Naive thymus-derived CD8-positive, alpha-beta T cell (primary cell): ENCODE data around the gene JAG2. TPM values are rescaled to one million over a fixed set of nuclear protein-coding genes. Genes with fewer than 3 reads are reported as not detected.
A peak's percentile ranks its signal among the peaks of the same experiment; 100 is the strongest.

Experiments
- ATAC-seq, 2 donors: fragments of 150-1000 bp; cut with Tn5 transposase in 1 of 2; sonication (Bioruptor Pico), chemical (Tn5 transposase) in 1 of 2; 1 replicate in 1 of 2; 2 replicates in 1 of 2; pipeline ENCODE4 v1.10.0; 2021; ENCODE audit warnings: mild to moderate bottlenecking in 2 of 2, moderate library complexity in 2 of 2
- POLR2A ChIA-PET: fragments of 350-600 bp; sonication (Branson Sonifier 250); formaldehyde crosslinking; loops from one replicate; lab custom pipeline; 2021; ENCODE audit warnings: antibody characterized with exemption; lab: Charles Lee
- DNase-seq, 10 donors: peaks; one replicate each; pipeline versions ENCODE4 v3.0.0 to v3.0.0-alpha.2; 2020 to 2022
- H3K27ac Mint-ChIP-seq, 10 donors: one replicate each; pipeline ENCODE4 v1.8.0; 2020 to 2022; ENCODE audit warnings: mild to moderate bottlenecking in 10 of 10, mixed read lengths in 10 of 10, moderate library complexity in 4 of 10, inconsistent platforms in 1 of 10
- H3K27me3 Mint-ChIP-seq, 5 donors: one replicate each; pipeline ENCODE4 v1.8.0; 2021 to 2022; ENCODE audit warnings: mixed read lengths in 5 of 5
- H3K36me3 Mint-ChIP-seq, 3 donors: one replicate each; pipeline ENCODE4 v1.8.0; 2020 to 2022; ENCODE audit warnings: mixed read lengths in 3 of 3, mild to moderate bottlenecking in 2 of 3, inconsistent platforms in 1 of 3
- H3K4me1 Mint-ChIP-seq, 4 donors: one replicate each; pipeline ENCODE4 v1.8.0; 2021 to 2022; ENCODE audit warnings: mixed read lengths in 4 of 4
- H3K4me3 Mint-ChIP-seq, 10 donors: one replicate each; pipeline ENCODE4 v1.8.0; 2020 to 2022; ENCODE audit warnings: mild to moderate bottlenecking in 10 of 10, mixed read lengths in 10 of 10, moderate library complexity in 6 of 10, inconsistent platforms in 1 of 10
- H3K9me3 Mint-ChIP-seq, 9 donors: one replicate each; pipeline ENCODE4 v1.8.0; 2020 to 2022; ENCODE audit warnings: mixed read lengths in 9 of 9, mild to moderate bottlenecking in 3 of 9, inconsistent platforms in 1 of 9, moderate library complexity in 1 of 9
- polyA plus RNA-seq, 3 donors: library from polyadenylated mRNA; unstranded; fragments of 300-500 nt; fragmentation: Illumina TruSeq; gene quantifications; one replicate each; pipeline ENCODE4 v1.2.3, GENCODE V29; 2021
- total RNA-seq, 8 experiments: library from RNA in 2 of 8; stranded (reverse) in 2 of 8; gene quantifications; one replicate each; pipeline ENCODE4 v1.2.3 and lab custom pipeline; 2021 to 2026

The JAG2 gene
- total and polyA plus RNA-seq, 5 experiments from 2014 or later = 0.10 to 0.47 (median 0.17) TPM

GRCh38 chr14:105150368-105151083, 18.1 kb downstream of the JAG2 start:
- Mint-ChIP-seq H3K4me3 (no peak overlapping the region), H3K27me3 (no peaks in the 10 kb centered on the region), H3K4me1 (peaks cover 0 to 2% (median under 1%) of the 10 kb centered on the region in 4 donors), H3K27ac (no peak overlapping the region), H3K36me3 (no peaks in the 10 kb centered on the region), H3K9me3 (no peaks in the 10 kb centered on the region)
- POLR2A ChIA-PET = no interaction called here
- ATAC-seq (no peak), DNase-seq (peak in 2 of 10 donors; percentile 3 to 55)

DNA sequence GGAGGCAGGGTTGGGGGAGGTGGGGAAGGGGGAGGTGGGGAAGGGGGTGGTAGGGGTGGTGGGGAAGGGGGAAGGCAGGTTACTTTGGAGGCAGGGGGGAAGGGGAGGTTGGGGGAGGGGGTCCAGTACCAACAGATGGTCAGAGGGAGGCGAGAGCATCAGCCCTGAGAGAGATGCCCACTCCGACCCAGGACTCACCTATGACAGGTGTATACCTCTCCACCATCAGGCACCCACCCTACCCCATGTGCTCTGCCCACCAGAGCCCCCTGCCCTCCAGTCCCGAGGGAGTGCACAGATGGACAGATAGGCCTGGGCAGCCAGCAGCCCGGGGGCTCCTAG, 18.6 kb downstream of the JAG2 start:
- POLR2A ChIA-PET = no interaction called here
- Mint-ChIP-seq H3K4me3 (no peak overlapping the region), H3K27me3 (no peaks in the 10 kb centered on the region), H3K4me1 (peaks cover 0 to 2% (median under 1%) of the 10 kb centered on the region in 4 donors), H3K36me3 (no peaks in the 10 kb centered on the region), H3K9me3 (no peaks in the 10 kb centered on the region), H3K27ac (no peak overlapping the region)
- ATAC-seq = no peak
- no peak for DNase-seq

DNA sequence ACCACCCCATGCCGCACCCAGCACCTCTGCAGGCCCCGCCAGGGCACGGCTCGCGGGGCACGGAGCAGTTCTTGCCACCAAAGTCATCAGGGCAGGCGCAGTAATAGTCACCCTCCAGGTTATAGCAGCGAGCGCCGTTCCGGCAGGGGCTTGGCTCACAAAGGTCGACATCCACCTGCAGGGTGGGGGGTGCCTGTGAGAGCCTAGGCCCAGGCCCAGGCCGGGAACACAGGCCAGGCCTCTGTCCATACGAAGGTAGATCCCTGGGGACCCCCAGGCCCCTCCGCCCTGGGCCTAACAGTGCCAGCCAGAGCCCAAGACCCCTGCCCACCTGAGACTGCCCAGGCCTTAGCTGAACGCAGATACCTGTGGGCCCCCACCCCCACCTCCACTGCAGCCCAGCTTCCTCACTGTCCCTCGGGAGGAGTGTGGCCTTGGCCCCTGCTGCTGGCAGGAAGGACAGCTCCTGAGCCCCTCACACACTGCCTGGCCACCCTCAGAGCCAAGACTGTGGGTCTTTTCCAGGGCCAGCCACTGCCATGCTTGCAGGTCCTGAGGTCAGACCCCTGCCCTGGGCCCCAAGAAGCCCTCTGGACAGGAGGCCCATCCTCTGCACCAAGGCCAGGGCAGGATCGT, 19.3 kb downstream of the JAG2 start:
- H3K27me3 Mint-ChIP-seq = no peaks in the 10 kb centered on the region
- H3K4me1 Mint-ChIP-seq = peaks cover 0 to 2% (median 0%) of the 10 kb centered on the region in 4 donors
- ATAC-seq (no peak), DNase-seq (peak in 2 of 10 donors; percentile 3 to 42)
- H3K36me3 Mint-ChIP-seq = no peaks in the 10 kb centered on the region
- POLR2A ChIA-PET = no interaction called here
- no peak overlapping the region for H3K4me3 Mint-ChIP-seq
- no peaks in the 10 kb centered on the region for H3K9me3 Mint-ChIP-seq
- H3K27ac Mint-ChIP-seq = no peak overlapping the region

DNA sequence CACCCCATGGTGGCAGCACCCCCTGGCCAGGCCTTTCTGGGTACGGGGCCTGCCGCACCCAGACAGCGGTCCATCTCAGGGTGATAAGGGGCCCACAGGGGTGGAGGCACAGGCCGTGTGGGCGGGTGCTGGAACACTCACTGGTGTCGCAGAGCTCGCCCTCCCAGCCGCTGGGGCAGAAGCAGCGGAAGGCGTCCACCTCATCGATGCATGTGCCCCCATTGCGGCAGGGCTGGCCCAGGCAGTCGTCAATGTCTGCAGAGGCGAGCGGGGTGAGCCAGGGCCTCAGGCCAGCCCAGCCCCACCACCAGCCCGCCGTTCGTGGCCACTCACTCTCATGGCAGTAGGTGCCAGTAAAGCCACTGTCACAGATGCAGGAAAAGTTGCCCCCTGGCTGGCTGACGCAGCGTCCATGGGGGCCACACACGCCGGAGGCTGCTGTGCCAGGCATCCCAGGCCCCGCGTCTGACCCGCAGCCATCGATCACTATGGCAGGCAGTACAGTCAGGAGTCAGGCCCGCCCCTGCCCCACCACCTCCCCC, 19.9 kb downstream of the JAG2 start:
- Mint-ChIP-seq H3K36me3 (no peaks in the 10 kb centered on the region), H3K4me3 (no peak overlapping the region), H3K4me1 (peaks cover 0 to 2% (median 0%) of the 10 kb centered on the region in 4 donors), H3K27ac (no peak overlapping the region), H3K9me3 (no peaks in the 10 kb centered on the region), H3K27me3 (no peaks in the 10 kb centered on the region)
- no peak for ATAC-seq
- peak in 2 of 10 donors; percentile 4 to 46 for DNase-seq
- POLR2A ChIA-PET = no interaction called here

DNA sequence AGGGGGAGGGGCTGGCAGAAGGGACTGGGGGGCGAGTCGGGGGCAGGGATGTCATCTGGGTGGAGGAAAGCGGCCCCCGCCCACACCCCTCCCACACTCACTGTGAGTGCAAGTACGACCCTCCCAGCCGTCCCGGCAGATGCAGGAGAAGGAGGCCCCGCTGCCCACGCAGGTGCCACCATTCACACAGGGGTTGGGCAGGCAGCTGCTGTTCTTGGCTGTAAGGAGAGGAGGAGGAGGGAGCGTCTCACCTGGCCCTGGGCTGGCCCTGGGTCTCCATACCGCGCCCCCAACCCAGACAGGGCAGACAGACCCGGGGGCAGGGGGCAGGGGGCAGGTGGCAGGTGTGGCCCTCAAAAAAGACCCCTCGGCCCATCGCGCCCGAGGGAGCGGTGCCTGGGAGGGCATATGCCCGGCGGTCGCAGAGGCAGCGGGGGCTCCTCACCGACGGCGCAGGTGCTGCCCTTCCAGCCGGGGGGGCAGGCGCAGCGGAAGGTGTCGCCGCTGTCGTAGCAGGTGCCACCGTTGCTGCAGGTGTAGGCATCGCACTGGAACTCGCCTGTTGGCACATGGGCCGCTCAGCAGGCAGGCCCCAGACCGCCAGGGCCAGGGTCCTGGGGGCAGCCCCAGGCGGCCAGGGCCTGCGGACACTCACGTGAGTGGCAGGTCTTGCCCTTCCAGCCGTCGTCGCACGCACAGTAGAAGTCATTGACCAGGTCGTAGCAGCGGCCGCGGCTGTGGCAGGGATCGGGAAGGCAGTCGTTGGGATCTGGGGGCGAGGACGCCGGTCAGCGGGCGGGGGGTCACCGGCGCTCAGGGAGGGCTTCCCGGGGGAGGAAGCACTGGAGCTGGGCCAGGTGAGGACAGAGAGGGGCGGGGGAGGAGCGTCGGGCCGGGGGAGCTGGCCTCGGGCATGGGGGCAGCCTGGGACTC, 20.6 kb downstream of the JAG2 start:
- POLR2A ChIA-PET = no interaction called here
- no peak for ATAC-seq
- no peaks in the 10 kb centered on the region for H3K4me1 Mint-ChIP-seq
- no peak overlapping the region for H3K4me3 Mint-ChIP-seq
- H3K9me3 Mint-ChIP-seq = no peaks in the 10 kb centered on the region
- H3K27me3 Mint-ChIP-seq = no peaks in the 10 kb centered on the region
- H3K36me3 Mint-ChIP-seq = no peaks in the 10 kb centered on the region
- DNase-seq = peak in 2 of 10 donors; percentile 4 to 60
- no peak overlapping the region for H3K27ac Mint-ChIP-seq

DNA sequence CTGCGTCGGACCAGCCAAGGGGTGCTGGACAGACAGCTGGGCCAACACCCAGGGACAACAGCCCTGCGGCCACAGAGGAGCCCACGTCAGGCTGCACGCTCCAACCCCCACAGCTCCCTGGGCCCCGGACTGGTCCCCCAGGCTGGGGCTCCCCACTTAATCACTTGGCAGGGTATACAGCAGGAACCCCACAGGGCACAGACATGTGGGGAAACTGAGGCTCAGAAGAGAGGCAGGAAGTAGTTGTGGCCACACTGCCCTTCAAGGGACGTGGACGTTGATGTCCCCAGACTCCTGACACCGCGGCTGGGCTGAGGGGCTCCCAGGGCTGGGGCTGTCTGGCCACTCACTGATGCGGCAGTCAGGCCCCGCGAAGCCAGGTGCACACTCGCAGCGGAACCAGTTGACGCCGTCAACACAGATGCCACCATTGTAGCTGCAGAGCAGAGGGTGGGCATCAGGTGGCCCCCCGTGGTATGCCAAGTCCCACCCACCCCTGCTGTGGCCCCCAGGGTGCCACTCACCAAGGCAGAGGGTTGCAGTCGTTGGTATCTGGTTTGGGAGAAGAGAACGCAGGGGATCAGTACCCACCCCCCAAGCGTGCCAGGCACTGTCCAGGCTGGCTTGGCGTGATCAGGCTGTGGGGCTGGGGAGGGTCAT, 21.5 kb downstream of the JAG2 start:
- H3K27me3 Mint-ChIP-seq = no peaks in the 10 kb centered on the region
- H3K9me3 Mint-ChIP-seq = no peaks in the 10 kb centered on the region
- H3K4me1 Mint-ChIP-seq = no peaks in the 10 kb centered on the region
- no peaks in the 10 kb centered on the region for H3K36me3 Mint-ChIP-seq
- DNase-seq (peak in 1 of 10 donors; percentile 1), ATAC-seq (no peak)
- POLR2A ChIA-PET = no interaction called here
- H3K27ac Mint-ChIP-seq = no peak overlapping the region
- H3K4me3 Mint-ChIP-seq = no peak overlapping the region

- ATAC-seq = no peak
- peak in 2 of 10 donors; percentile 5 to 62 for DNase-seq
- no peaks in the 10 kb centered on the region for H3K4me1 Mint-ChIP-seq
- H3K4me3 Mint-ChIP-seq = no peak overlapping the region
- no peaks in the 10 kb centered on the region for H3K36me3 Mint-ChIP-seq
- H3K27ac Mint-ChIP-seq = no peak overlapping the region
- no peaks in the 10 kb centered on the region for H3K9me3 Mint-ChIP-seq
- POLR2A ChIA-PET = no interaction called here
- H3K27me3 Mint-ChIP-seq = no peaks in the 10 kb centered on the region
Observed at GRCh38 chr14:105146181-105146975, 22.2 kb downstream of the JAG2 start.

DNA sequence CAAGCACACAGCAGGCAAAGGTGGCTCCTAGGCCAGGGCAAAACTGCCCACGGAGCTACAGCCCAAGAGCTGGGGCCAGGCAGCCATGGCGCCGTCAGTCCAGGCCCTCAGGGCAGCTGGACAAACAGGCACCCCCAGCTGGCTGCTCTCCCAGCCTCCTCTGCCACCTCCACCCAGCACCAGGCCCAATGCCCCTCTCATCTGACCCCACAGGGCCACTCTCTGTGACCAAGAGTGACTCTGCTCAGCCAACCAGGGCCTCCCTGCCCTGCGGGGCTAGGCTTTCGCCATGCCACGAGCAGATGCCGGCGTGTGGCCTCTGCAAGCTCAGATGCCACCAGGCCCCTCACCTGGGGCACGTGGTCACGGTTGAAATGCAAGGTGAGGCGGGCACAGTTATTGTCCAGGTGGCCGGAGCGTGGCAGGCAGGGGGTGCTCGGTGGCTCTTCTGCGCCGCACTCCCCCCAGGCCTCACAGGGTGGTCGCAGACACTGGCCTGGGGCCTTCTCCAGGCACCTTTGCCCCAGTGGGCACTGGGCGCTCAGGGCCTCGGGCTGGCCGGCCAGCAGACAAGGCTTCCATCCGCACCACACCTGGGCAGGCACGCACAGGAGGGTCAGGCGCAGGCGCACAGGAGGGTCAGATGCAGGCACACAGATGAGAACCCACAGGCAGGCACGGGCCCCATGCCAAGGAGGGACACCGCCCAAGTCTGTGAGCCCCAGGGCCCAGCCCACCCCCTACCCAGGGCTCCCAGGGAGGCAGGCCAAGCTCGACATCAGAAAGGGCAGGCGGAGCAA, 23.0 kb downstream of the JAG2 start:
- Mint-ChIP-seq H3K36me3 (no peaks in the 10 kb centered on the region), H3K4me3 (no peak overlapping the region), H3K27ac (no peak overlapping the region), H3K27me3 (no peaks in the 10 kb centered on the region), H3K4me1 (no peaks in the 10 kb centered on the region), H3K9me3 (peaks cover 0 to 2% (median 0%) of the 10 kb centered on the region in 9 donors)
- POLR2A ChIA-PET = no interaction called here
- ATAC-seq (no peak), DNase-seq (peak in 1 of 10 donors; percentile 3)

DNA sequence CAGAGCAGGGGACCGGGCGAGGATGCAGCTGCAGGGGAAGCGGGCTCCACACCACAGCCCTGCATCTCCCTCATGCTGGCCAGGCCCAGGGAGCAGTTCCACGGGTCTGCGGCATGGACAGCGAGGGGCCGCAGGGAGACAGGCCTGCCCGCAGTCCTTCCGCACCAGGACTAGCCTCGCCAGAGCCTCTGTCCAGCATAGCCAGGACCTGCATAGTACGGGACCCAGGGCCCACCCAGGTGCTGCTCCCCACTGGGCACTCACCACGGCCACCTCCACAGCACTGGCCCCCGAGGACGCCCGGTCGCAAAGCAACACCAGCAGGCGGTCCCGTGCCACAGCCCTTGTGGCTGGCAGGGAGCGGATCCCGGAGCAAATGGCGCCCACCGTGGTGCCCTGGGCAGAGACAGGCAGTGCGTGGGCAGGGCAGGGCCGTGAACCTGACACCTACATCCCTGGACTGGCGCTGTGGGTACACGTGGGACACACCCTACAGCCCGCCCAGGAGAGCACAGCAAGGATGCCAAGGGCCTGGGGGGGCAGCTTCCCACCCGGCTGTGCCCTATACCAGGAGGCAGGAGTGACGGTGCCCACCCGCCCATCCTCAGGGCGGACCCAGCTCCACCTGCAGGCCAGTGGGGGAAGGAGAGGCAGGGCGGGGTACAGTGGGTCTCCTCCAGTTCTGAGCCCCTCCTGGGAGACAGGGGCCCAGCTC, 23.8 kb downstream of the JAG2 start:
- POLR2A ChIA-PET = no interaction called here
- Mint-ChIP-seq H3K27ac (no peak overlapping the region), H3K4me3 (no peak overlapping the region), H3K27me3 (no peaks in the 10 kb centered on the region), H3K4me1 (no peaks in the 10 kb centered on the region), H3K9me3 (peaks cover 0 to 5% (median 3%) of the 10 kb centered on the region in 9 donors), H3K36me3 (peaks cover 0 to 2% (median 0%) of the 10 kb centered on the region in 3 donors)
- ATAC-seq = no peak
- peak in 1 of 10 donors; percentile 47 for DNase-seq

DNA sequence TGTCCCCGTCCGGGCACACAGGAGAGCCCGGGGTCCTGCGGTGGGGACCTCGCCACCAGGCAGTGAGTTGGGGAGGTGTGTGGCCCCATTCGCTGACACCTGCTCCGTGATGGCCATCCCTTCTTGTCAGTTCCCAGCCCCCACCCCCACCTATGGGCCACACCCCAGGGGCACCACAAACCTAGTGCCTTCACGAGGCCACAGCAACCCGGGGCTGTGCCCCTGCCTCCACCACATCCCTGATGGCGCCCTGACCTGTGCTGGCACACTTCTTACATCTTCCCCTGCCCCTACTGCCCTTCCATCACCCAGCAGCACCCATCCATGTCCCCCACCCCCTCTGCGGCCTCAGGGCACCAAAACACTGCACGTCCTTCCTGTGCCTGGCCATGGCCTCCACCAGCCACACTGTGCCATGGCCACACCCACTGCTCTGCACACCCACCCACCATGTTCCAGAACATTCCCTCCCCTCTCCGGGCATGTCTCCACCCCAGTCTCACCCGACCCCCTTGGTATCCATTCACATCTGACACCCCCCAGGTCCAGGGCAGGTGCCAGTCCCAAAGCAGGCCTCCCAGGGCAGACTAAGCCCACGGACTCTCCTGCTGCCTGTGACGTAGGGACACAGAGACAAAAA, 24.4 kb downstream of the JAG2 start:
- POLR2A ChIA-PET = no interaction called here
- H3K4me1 Mint-ChIP-seq = no peaks in the 10 kb centered on the region
- H3K27ac Mint-ChIP-seq = peak overlapping the region in 1 of 10 donors; percentile 16
- H3K27me3 Mint-ChIP-seq = no peaks in the 10 kb centered on the region
- H3K4me3 Mint-ChIP-seq = no peak overlapping the region
- H3K36me3 Mint-ChIP-seq = peaks cover 0 to 2% (median 0%) of the 10 kb centered on the region in 3 donors
- ATAC-seq = no peak
- peaks cover 0 to 8% (median 4%) of the 10 kb centered on the region in 9 donors for H3K9me3 Mint-ChIP-seq
- DNase-seq = no peak
